ENCODE results near the gene ATP8A2. TPM values are rescaled to one million over a fixed set of nuclear protein-coding genes. Genes with fewer than 3 reads are reported as not detected.

The ATP8A2 gene
- total RNA-seq, 4 donors from 2014 or later = 0.13 to 0.24 (median 0.20) TPM

DNA sequence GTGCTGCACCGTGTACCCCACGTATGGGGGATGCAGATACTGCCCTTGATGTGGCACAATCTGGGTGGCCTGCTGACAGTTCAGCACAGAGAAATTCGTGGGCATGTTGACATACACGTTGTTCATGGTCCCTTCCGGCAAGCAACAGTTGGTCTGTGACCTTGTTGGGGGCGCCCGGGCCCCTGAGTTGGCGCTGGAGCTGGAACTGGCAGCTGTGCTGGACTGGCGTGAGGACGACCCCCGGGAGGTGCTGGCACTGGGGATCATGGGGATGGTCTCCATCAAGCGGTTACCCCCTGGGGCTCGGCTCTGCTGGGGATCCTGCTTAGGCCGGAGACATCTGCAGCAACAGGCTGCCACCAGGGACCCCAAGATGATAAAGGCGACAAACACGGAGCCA is 674.9 kb downstream of the ATP8A2 start:
- no peak overlapping the region for H3K4me3 ChIP-seq
- H3K27me3 ChIP-seq = peaks cover 49% of the 10 kb centered on the region
- no peaks in the 10 kb centered on the region for H3K36me3 ChIP-seq
- no peak overlapping the region for H3K27ac ChIP-seq
- H3K4me1 ChIP-seq = peaks cover 27% of the 10 kb centered on the region
- no peaks in the 10 kb centered on the region for H3K9me3 ChIP-seq
- no peak for DNase-seq (ENCODE audit: low spot score in 2 of 2)
- WGBS = 79% methylated on average over 4 of the region's 16 CpGs
- TF ChIP-seq POLR2A (IDR thresholded peaks at IDR 0.05) = no peak
- TF ChIP-seq POLR2AphosphoS5 (IDR thresholded peaks at IDR 0.05) = no peak
- TF ChIP-seq EP300 (IDR thresholded peaks at IDR 0.05) = no peak
- TF ChIP-seq, protein P1, sequence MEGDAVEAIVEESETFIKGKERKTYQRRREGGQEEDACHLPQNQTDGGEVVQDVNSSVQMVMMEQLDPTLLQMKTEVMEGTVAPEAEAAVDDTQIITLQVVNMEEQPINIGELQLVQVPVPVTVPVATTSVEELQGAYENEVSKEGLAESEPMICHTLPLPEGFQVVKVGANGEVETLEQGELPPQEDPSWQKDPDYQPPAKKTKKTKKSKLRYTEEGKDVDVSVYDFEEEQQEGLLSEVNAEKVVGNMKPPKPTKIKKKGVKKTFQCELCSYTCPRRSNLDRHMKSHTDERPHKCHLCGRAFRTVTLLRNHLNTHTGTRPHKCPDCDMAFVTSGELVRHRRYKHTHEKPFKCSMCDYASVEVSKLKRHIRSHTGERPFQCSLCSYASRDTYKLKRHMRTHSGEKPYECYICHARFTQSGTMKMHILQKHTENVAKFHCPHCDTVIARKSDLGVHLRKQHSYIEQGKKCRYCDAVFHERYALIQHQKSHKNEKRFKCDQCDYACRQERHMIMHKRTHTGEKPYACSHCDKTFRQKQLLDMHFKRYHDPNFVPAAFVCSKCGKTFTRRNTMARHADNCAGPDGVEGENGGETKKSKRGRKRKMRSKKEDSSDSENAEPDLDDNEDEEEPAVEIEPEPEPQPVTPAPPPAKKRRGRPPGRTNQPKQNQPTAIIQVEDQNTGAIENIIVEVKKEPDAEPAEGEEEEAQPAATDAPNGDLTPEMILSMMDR (IDR thresholded peaks at IDR 0.05) = no peak

DNA sequence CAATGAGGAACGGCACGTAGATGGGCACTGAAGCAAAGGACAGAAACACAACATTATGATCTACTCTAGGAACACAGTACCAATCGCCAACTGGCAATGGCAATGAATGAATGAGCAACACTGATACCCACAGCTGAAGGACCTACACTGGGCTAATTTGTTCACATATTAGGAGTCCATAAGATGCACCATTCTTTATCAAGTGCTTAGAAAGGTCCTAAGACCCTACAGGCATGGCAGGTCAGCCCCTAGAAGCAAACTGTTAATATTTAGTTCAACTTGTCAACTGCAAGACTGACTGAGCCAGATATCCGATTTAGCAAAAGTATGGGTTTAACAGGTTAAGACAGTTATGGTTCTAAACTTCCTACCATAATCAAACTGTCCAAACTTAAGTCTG is 675.3 kb downstream of the ATP8A2 start:
- Histone ChIP-seq H3K4me1 (peaks cover 31% of the 10 kb centered on the region), H3K27ac (no peak overlapping the region), H3K36me3 (no peaks in the 10 kb centered on the region), H3K27me3 (peaks cover 53% of the 10 kb centered on the region), H3K4me3 (no peak overlapping the region), H3K9me3 (no peaks in the 10 kb centered on the region)
- WGBS = 91% methylated on average over 4 of the region's 4 CpGs
- TF ChIP-seq POLR2AphosphoS5 (IDR thresholded peaks at IDR 0.05) (no peak), POLR2A (IDR thresholded peaks at IDR 0.05) (no peak), EP300 (IDR thresholded peaks at IDR 0.05) (no peak)
- TF ChIP-seq, protein P1 (IDR thresholded peaks at IDR 0.05) = no peak
- no peak for DNase-seq (ENCODE audit: low spot score in 2 of 2)

DNA sequence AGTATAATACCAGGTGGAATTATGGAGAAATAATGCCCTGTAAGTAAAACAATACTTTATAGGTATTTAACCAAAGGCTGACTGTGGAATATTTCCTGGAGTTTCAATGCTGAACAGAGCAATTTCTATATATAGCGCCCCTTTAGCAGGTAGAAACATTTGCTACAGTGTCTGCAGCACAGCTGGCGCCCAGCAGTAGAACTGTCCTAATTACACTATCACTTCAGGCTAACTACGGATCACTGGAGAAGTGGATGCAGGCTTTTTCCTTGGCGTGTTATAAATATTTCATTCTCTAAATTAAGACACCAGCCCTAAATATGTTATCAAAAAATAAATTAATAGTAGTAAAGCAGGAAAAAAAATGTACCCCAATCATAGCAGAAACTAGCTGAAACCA is 677.0 kb downstream of the ATP8A2 start:
- WGBS = 35% methylated on average over 4 of the region's 4 CpGs
- no peak for DNase-seq (ENCODE audit: low spot score in 2 of 2)
- no peaks in the 10 kb centered on the region for H3K36me3 ChIP-seq
- H3K9me3 ChIP-seq = no peaks in the 10 kb centered on the region
- peaks cover 34% of the 10 kb centered on the region for H3K4me1 ChIP-seq
- peaks cover 67% of the 10 kb centered on the region for H3K27me3 ChIP-seq
- H3K4me3 ChIP-seq = peak overlapping the region; percentile 49
- no peak for TF ChIP-seq EP300 (IDR thresholded peaks at IDR 0.05)
- no peak for TF ChIP-seq POLR2A (IDR thresholded peaks at IDR 0.05)
- TF ChIP-seq, protein P1 (IDR thresholded peaks at IDR 0.05) = no peak
- TF ChIP-seq POLR2AphosphoS5 (IDR thresholded peaks at IDR 0.05) = no peak
- no peak overlapping the region for H3K27ac ChIP-seq

DNA sequence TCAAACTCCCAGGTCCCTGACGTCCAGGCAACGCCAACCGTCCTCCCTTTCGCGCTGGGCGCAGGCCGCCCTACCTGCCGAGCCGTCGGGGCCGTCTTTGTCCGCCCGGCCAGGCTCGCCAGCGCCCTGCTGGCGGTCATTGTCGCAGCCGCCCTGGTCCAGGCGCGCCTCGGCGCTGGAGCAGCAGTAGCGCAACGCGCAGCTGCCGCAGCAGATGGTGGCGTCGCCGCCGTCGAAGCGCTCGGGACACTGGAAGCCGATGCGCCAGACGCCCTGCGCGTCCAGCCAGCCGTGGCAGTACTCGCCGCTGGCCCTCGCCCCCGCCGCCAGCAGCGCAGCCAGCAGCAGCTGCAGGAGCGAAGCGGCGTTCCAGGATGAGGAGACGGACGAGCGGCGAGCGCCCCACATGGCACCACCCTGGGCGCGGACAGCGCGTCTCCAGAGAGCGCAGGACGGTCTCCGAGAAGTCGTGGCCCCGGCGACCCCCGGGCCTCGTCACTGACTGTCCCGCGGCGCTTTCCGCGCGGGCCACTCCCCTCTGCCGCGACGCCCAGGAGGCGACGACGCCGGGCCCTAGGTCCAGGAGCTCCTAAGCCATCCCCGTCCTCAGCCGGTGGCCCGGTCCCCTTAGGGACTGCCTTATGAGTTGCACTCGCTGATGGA is 678.9 kb downstream of the ATP8A2 start:
- Histone ChIP-seq H3K4me1 (peaks cover 34% of the 10 kb centered on the region), H3K27ac (no peak overlapping the region), H3K4me3 (peak overlapping the region; percentile 49), H3K9me3 (no peaks in the 10 kb centered on the region), H3K27me3 (peaks cover 74% of the 10 kb centered on the region), H3K36me3 (no peaks in the 10 kb centered on the region)
- WGBS = 2% methylated on average over 36 of the region's 82 CpGs
- DNase-seq (ENCODE audit: low spot score in 2 of 2) = no peak
- no peak for TF ChIP-seq EP300 (IDR thresholded peaks at IDR 0.05)
- TF ChIP-seq, protein P1 (IDR thresholded peaks at IDR 0.05) = no peak
- TF ChIP-seq POLR2A (IDR thresholded peaks at IDR 0.05) = no peak
- no peak for TF ChIP-seq POLR2AphosphoS5 (IDR thresholded peaks at IDR 0.05)

DNA sequence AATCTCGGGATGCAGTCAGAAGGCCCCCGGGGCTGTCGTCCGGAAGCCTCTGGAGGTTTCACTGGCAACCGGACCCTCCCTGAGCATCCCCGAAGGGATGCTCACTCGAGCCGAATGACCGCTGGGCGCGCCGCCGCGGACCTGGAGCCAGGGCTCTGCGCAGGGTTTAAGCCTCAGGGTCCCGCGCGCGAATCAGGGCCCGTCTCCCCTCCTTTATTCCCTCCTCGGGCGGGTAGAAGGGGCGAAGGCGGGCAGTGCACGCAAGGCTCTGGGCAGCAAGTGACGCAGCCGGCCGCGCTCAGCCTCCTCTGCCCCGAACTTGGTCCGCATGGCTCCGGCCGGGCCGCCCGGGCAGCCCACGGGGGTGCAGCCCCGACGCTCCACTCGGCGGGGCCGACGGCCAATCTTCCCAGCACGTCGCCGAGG is 679.5 kb downstream of the ATP8A2 start:
- peak overlapping the region; percentile 49 for H3K4me3 ChIP-seq
- no peaks in the 10 kb centered on the region for H3K9me3 ChIP-seq
- no peak for DNase-seq (ENCODE audit: low spot score in 2 of 2)
- peaks cover 34% of the 10 kb centered on the region for H3K4me1 ChIP-seq
- no CpG with 5 or more reads among the region's 45 CpGs for WGBS
- peaks cover 73% of the 10 kb centered on the region for H3K27me3 ChIP-seq
- TF ChIP-seq EP300 (IDR thresholded peaks at IDR 0.05) (no peak), POLR2A (IDR thresholded peaks at IDR 0.05) (no peak), POLR2AphosphoS5 (IDR thresholded peaks at IDR 0.05) (no peak)
- TF ChIP-seq, protein P1 (IDR thresholded peaks at IDR 0.05) = no peak
- H3K27ac ChIP-seq = peak overlapping the region; percentile 10
- H3K36me3 ChIP-seq = no peaks in the 10 kb centered on the region
